Measurements from ENCODE around the gene ADAM17. TPM values are rescaled to one million over a fixed set of nuclear protein-coding genes. Genes with fewer than 3 reads are reported as not detected.

ADAM17 gene
- total RNA-seq, 4 donors from 2014 or later = 12.9 to 17.7 (median 14.9) TPM

DNA sequence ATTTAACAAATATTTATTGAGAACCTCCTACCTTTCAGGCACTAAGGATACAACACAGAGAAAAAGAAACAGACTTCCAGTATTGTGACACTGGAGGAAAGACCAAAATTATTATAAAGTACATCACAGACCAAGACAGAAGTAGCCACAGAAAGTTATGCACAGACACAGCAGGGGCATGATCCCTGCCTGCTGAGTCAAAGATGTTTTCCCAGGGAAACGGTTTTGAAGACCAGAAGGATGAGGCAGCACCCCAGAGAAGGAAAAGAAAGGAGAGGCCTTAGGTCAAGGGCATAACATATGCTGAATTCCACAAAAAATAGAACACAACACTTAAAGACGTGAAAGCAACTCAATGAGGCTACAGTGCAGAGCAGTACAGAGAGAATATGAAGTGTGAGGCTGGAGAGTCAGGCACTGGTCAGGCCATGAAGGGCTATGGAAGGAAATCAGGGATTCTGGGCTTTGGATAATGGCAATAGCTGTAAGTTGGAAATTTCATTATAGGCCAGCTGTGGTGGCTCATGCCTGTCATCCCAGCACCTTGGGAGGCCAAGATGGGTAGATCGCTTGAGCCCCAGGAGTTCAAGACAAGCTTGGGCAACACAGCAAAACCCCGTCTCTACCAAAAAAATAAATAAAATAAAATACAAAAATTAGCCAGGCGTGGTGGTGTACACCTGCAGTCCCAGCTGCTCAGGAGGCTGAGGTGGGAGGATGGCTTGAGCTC is 8.2 kb downstream of the ADAM17 start:
- Histone ChIP-seq H3K4me1 (peaks cover 50 to 76% (median 73%) of the 10 kb centered on the region in 4 donors), H3K36me3 (peaks cover 0 to 6% (median 2%) of the 10 kb centered on the region in 4 donors), H3K9me3 (no peaks in the 10 kb centered on the region), H3K27ac (replicated peaks in 1 of 4) (no peak overlapping the region), H3K4me3 (no peak overlapping the region), H3K27me3 (no peaks in the 10 kb centered on the region)
- 88% methylated on average over 5 of the region's 5 CpGs for WGBS
- TF ChIP-seq POLR2AphosphoS5 (IDR thresholded peaks at IDR 0.05) (no peak), POLR2A (IDR thresholded peaks at IDR 0.05; ENCODE audit: low read depth) (no peak)
- no peak for DNase-seq (ENCODE audit: extremely low spot score)
- intact Hi-C loops (cut with DNase I) = no loop called here

DNA sequence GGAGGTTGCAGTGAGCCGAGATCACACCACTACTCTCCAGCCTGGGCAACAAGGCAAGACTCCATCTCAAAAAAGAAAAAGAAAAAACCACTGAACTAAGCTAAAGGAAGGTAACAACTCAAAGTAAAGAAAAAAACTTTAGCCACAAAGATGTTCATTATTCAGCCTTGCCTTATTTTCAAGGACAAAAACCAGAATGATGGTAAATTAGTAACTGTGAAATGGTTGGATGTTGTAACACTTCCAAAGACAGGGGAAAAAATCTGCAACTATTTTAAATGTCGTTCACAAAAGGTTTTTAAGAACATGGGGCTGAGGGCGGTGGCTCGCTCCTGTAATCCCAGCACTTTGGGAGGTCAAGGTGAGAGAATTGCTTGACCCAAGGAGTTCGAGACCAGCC is 10.1 kb downstream of the ADAM17 start:
- 91% methylated on average over 5 of the region's 5 CpGs for WGBS

DNA sequence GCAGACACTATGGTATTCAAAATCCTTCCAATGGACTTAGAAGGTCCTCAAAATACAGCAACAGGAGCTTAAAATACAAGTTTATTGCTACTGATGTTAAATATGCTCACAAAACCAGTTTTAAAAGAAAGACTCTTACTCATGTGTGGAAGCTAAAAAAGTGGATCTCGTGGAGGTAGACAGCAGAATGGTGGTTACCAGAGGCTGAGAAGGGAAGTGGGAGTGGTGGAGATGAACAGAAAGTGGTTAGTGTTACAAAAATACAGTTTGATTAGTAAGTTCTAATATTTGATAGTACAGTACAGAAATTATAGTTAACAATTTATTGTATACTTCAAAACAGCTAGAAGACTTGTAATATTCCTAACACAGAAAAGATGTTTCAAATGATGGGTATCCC is 12.1 kb downstream of the ADAM17 start:
- intact Hi-C loops (cut with DNase I) = no loop called here
- Histone ChIP-seq H3K36me3 (peaks cover 0 to 17% (median 6%) of the 10 kb centered on the region in 4 donors), H3K4me3 (no peak overlapping the region), H3K4me1 (peaks cover 42 to 57% (median 47%) of the 10 kb centered on the region in 4 donors), H3K27me3 (no peaks in the 10 kb centered on the region), H3K9me3 (no peaks in the 10 kb centered on the region), H3K27ac (replicated peaks in 1 of 4) (no peak overlapping the region)
- DNase-seq (ENCODE audit: extremely low spot score) = no peak
- TF ChIP-seq EP300 (IDR thresholded peaks at IDR 0.05) (no peak), POLR2A (IDR thresholded peaks at IDR 0.05; ENCODE audit: low read depth) (no peak), POLR2AphosphoS5 (IDR thresholded peaks at IDR 0.05) (no peak)
- TF ChIP-seq, protein P1, sequence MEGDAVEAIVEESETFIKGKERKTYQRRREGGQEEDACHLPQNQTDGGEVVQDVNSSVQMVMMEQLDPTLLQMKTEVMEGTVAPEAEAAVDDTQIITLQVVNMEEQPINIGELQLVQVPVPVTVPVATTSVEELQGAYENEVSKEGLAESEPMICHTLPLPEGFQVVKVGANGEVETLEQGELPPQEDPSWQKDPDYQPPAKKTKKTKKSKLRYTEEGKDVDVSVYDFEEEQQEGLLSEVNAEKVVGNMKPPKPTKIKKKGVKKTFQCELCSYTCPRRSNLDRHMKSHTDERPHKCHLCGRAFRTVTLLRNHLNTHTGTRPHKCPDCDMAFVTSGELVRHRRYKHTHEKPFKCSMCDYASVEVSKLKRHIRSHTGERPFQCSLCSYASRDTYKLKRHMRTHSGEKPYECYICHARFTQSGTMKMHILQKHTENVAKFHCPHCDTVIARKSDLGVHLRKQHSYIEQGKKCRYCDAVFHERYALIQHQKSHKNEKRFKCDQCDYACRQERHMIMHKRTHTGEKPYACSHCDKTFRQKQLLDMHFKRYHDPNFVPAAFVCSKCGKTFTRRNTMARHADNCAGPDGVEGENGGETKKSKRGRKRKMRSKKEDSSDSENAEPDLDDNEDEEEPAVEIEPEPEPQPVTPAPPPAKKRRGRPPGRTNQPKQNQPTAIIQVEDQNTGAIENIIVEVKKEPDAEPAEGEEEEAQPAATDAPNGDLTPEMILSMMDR (IDR thresholded peaks at IDR 0.05) = no peak
- WGBS = 59% methylated on average over 1 of the region's 1 CpG

More for the DNA sequence above, 10.1 kb downstream of the ADAM17 start:
- H3K4me1 ChIP-seq = peaks cover 32 to 57% (median 53%) of the 10 kb centered on the region in 4 donors
- H3K27ac ChIP-seq (replicated peaks in 1 of 4) = no peak overlapping the region
- H3K36me3 ChIP-seq = peaks cover 0 to 17% (median 6%) of the 10 kb centered on the region in 4 donors
- DNase-seq (ENCODE audit: extremely low spot score) = no peak
- no peaks in the 10 kb centered on the region for H3K9me3 ChIP-seq
- intact Hi-C loops (cut with DNase I) = no loop called here
- TF ChIP-seq POLR2A (IDR thresholded peaks at IDR 0.05; ENCODE audit: low read depth) = no peak
- no peak overlapping the region for H3K4me3 ChIP-seq
- no peaks in the 10 kb centered on the region for H3K27me3 ChIP-seq

DNA sequence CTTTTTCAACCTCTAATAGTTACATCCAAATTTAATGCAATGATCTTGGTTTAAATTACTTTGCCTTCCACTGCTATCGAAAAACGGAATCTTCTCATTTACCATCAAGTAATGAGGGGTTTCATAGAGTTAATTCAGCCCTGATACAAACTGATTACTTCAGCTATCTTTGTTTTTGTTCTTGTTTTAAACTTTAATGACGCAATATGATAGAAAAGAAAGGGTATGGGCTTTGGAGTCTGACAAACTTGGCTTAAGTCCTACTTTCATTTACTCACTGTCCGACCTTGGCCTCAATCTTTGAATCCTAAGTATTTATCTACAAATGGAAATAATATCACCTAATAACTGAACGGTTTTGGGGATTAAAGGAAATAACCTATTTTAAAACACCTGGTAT is 16.1 kb downstream of the ADAM17 start:
- no peak overlapping the region for H3K4me3 ChIP-seq
- no peak for DNase-seq (ENCODE audit: extremely low spot score)
- peak overlapping the region in 3 of 4 donors; percentile 41 to 56 (median 50) for H3K27ac ChIP-seq (replicated peaks in 1 of 4)
- 62% methylated on average over 5 of the region's 5 CpGs for WGBS
- H3K4me1 ChIP-seq = peaks cover 13 to 38% (median 25%) of the 10 kb centered on the region in 4 donors
- intact Hi-C loops (cut with DNase I) = no loop called here
- TF ChIP-seq, protein P1 (IDR thresholded peaks at IDR 0.05) = no peak
- TF ChIP-seq EP300 (IDR thresholded peaks at IDR 0.05) = no peak
- TF ChIP-seq POLR2A (IDR thresholded peaks at IDR 0.05; ENCODE audit: low read depth) = no peak
- TF ChIP-seq POLR2AphosphoS5 (IDR thresholded peaks at IDR 0.05) = no peak
- H3K36me3 ChIP-seq = peaks cover 0 to 23% (median 6%) of the 10 kb centered on the region in 4 donors
- no peaks in the 10 kb centered on the region for H3K9me3 ChIP-seq
- no peaks in the 10 kb centered on the region for H3K27me3 ChIP-seq

DNA sequence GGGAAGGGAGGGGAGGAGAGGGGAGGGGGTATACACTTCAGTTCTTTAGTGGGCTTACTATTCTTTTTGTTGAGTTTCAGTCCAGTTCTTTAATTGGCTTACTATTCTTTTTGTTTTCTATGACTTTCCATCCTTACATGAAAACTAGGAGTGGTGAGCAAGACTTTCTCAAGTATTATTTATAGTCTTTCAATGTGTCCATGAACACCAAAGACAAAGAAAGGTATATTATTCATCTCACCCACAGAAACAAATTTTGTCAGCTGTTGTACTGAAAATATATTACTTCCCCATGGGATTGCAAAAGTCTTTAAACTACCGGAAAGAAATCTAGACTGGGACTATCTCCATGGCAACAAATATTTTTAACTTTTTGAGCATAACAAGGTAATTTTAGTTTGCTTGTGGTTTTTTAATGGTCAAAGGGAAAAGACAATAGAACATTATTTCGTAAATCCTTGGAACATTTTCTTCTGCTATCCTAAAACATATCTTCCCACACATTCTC is 17.6 kb downstream of the ADAM17 start:
- TF ChIP-seq EP300 (IDR thresholded peaks at IDR 0.05) (no peak), POLR2A (IDR thresholded peaks at IDR 0.05; ENCODE audit: low read depth) (no peak), POLR2AphosphoS5 (IDR thresholded peaks at IDR 0.05) (no peak)
- TF ChIP-seq, protein P1 (IDR thresholded peaks at IDR 0.05) = no peak
- no peak for DNase-seq (ENCODE audit: extremely low spot score)
- Histone ChIP-seq H3K4me1 (peaks cover 6 to 24% (median 19%) of the 10 kb centered on the region in 4 donors), H3K36me3 (peaks cover 6 to 37% (median 17%) of the 10 kb centered on the region in 4 donors), H3K27ac (replicated peaks in 1 of 4) (peak overlapping the region; percentile 5 to 56 (median 40)), H3K4me3 (no peak overlapping the region), H3K27me3 (no peaks in the 10 kb centered on the region), H3K9me3 (no peaks in the 10 kb centered on the region)
- intact Hi-C loops (cut with DNase I) = no loop called here
- 21% methylated on average over 2 of the region's 2 CpGs for WGBS

All from esophagus muscularis mucosa (tissue), 4 donors.